Muscle of leg (tissue), 16 donors: ENCODE data around the gene SYNM. TPM values are rescaled to one million over a fixed set of nuclear protein-coding genes. Genes with fewer than 3 reads are reported as not detected.
"Not testable (repeated sequence)": the region's sequence is repeated elsewhere in the genome, so short reads cannot be mapped to it uniquely, and the experiment has no call there.

Experiments used
- DNase-seq: peaks from one replicate; pipeline ENCODE4 v3.0.0; 2013
- H3K27ac ChIP-seq: one replicate; pipeline ENCODE4 v1.5.1; 2013; ENCODE audit warnings: mild to moderate bottlenecking, low read length, control low read depth
- H3K27me3 ChIP-seq: one replicate; pipeline ENCODE4 v1.6.1; 2013; ENCODE audit warnings: low read length; ENCODE audit not compliant: control insufficient read depth, insufficient read depth
- H3K36me3 ChIP-seq: one replicate; pipeline ENCODE4 v1.6.1; 2013; ENCODE audit warnings: low read length; ENCODE audit not compliant: control insufficient read depth, insufficient read depth
- H3K4me1 ChIP-seq: one replicate; pipeline ENCODE4 v1.6.1; 2013; ENCODE audit warnings: low read length; ENCODE audit not compliant: control insufficient read depth, insufficient read depth
- H3K4me3 ChIP-seq: one replicate; pipeline ENCODE4 v1.5.1; 2013; ENCODE audit warnings: low read length, control low read depth
- H3K9me3 ChIP-seq: replicated peaks from 2 replicates; pipeline ENCODE4 v1.6.1; 2013; ENCODE audit warnings: low read depth, low read length; ENCODE audit not compliant: control insufficient read depth
- WGBS: methylation state at CpG from one replicate; pipeline ENCODE4 v1.1.5; 2013; ENCODE audit warnings: missing lambda C conversion rate; ENCODE audit not compliant: insufficient coverage; 5-methylcytosine and 5-hydroxymethylcytosine counted together
- long read RNA-seq, 11 donors: transcript quantifications; one replicate each; lab custom pipeline, GENCODE V29; 2026
- polyA plus RNA-seq, 8 donors: library from polyadenylated mRNA; unstranded; fragments of 120-200 nt; gene quantifications; one replicate each; pipeline versions ENCODE4 v1.2.1 to v1.2.3, GENCODE V29; 2013; ENCODE audit warnings: inconsistent platforms in 1 of 8, low replicate concordance in 1 of 8; ENCODE audit not compliant: insufficient read length in 8 of 8, insufficient read depth in 1 of 8
- total RNA-seq: library from RNA; stranded (reverse); fragments of 120-200 nt; gene quantifications from one replicate; pipeline ENCODE4 v1.2.4, GENCODE V29; 2013

Gene SYNM
- total RNA-seq = 43.8 TPM
- 10 to 100 TPM; 29.4 to 66.6 (median 50.9) TPM for polyA plus RNA-seq
- long read RNA-seq, donor 1, full-length matches to known transcripts = 7 of 12 reads
- long read RNA-seq, donor 1, partial matches to known transcripts = 5 of 12 reads
- long read RNA-seq, donor 1, other reads (novel, unspliced or antisense) = 0 of 12 reads
- long read RNA-seq, donor 2 = 0 reads
- long read RNA-seq, donor 3, full-length matches to known transcripts = 17 of 27 reads
- long read RNA-seq, donor 3, partial matches to known transcripts = 10 of 27 reads
- long read RNA-seq, donor 3, other reads (novel, unspliced or antisense) = 0 of 27 reads
- long read RNA-seq, donor 4, full-length matches to known transcripts = 19 of 40 reads
- long read RNA-seq, donor 4, partial matches to known transcripts = 21 of 40 reads
- long read RNA-seq, donor 4, other reads (novel, unspliced or antisense) = 0 of 40 reads
- long read RNA-seq, donor 5, full-length matches to known transcripts = 10 of 16 reads
- long read RNA-seq, donor 5, partial matches to known transcripts = 6 of 16 reads
- long read RNA-seq, donor 5, other reads (novel, unspliced or antisense) = 0 of 16 reads
- long read RNA-seq, donor 6, full-length matches to known transcripts = 16 of 22 reads
- long read RNA-seq, donor 6, partial matches to known transcripts = 6 of 22 reads
- long read RNA-seq, donor 6, other reads (novel, unspliced or antisense) = 0 of 22 reads
- long read RNA-seq, donor 7, full-length matches to known transcripts = 9 of 27 reads
- long read RNA-seq, donor 7, partial matches to known transcripts = 18 of 27 reads
- long read RNA-seq, donor 7, other reads (novel, unspliced or antisense) = 0 of 27 reads
- long read RNA-seq, donor 8, full-length matches to known transcripts = 2 of 2 reads
- long read RNA-seq, donor 8, partial matches to known transcripts = 0 of 2 reads
- long read RNA-seq, donor 8, other reads (novel, unspliced or antisense) = 0 of 2 reads
- long read RNA-seq, donor 9, full-length matches to known transcripts = 16 of 22 reads
- long read RNA-seq, donor 9, partial matches to known transcripts = 6 of 22 reads
- long read RNA-seq, donor 9, other reads (novel, unspliced or antisense) = 0 of 22 reads
- long read RNA-seq, donor 10, full-length matches to known transcripts = 8 of 17 reads
- long read RNA-seq, donor 10, partial matches to known transcripts = 9 of 17 reads
- long read RNA-seq, donor 10, other reads (novel, unspliced or antisense) = 0 of 17 reads
- long read RNA-seq, donor 11, full-length matches to known transcripts = 12 of 23 reads
- long read RNA-seq, donor 11, partial matches to known transcripts = 11 of 23 reads
- long read RNA-seq, donor 11, other reads (novel, unspliced or antisense) = 0 of 23 reads

GRCh38 chr15:99104788-99105513 is at the start of gene SYNM:
SYNM (plus strand) TSS chr15:99105080; CDS start chr15:99105200, 120 bp downstream.
- WGBS = under 1% methylated on average over 91 of the region's 91 CpGs
- H3K36me3 ChIP-seq = no peaks in the 10 kb centered on the region
- peak; percentile 88 for DNase-seq
- peaks cover 33% of the 10 kb centered on the region for H3K4me1 ChIP-seq
- peaks cover 36% of the 10 kb centered on the region for H3K27me3 ChIP-seq
- H3K27ac ChIP-seq = peak within 1 kb of the TSS; percentile 74
- peak within 1 kb of the TSS; percentile 50 for H3K4me3 ChIP-seq
- H3K9me3 ChIP-seq = no peaks in the 10 kb centered on the region

GRCh38 chr15:99055555-99056134 is 49.2 kb upstream of the SYNM start:
- no peaks in the 10 kb centered on the region for H3K9me3 ChIP-seq
- no peaks in the 10 kb centered on the region for H3K36me3 ChIP-seq
- no peak for DNase-seq
- no peak overlapping the region for H3K4me3 ChIP-seq
- no peak overlapping the region for H3K27ac ChIP-seq
- H3K4me1 ChIP-seq = peaks cover 20% of the 10 kb centered on the region
- H3K27me3 ChIP-seq = peaks cover 3% of the 10 kb centered on the region
- 83% methylated on average over 2 of the region's 6 CpGs for WGBS

GRCh38 chr15:99057020-99057419 is 47.9 kb upstream of the SYNM start:
- H3K36me3 ChIP-seq = no peaks in the 10 kb centered on the region
- H3K4me1 ChIP-seq = peaks cover 20% of the 10 kb centered on the region
- H3K27me3 ChIP-seq = peaks cover 3% of the 10 kb centered on the region
- H3K9me3 ChIP-seq = no peaks in the 10 kb centered on the region
- DNase-seq = no peak
- WGBS = 58% methylated on average over 3 of the region's 4 CpGs
- peak overlapping the region; percentile 62 for H3K27ac ChIP-seq
- H3K4me3 ChIP-seq = no peak overlapping the region

GRCh38 chr15:99057697-99058420 is 47.0 kb upstream of the SYNM start:
- Histone ChIP-seq H3K4me3 (no peak overlapping the region), H3K36me3 (no peaks in the 10 kb centered on the region), H3K4me1 (peaks cover 20% of the 10 kb centered on the region), H3K27me3 (peaks cover 3% of the 10 kb centered on the region), H3K9me3 (no peaks in the 10 kb centered on the region), H3K27ac (peak overlapping the region; percentile 74)
- 77% methylated on average over 18 of the region's 20 CpGs for WGBS
- no peak for DNase-seq

- WGBS = 58% methylated on average over 12 of the region's 27 CpGs
- no peak for DNase-seq
- Histone ChIP-seq H3K27ac (peak overlapping the region; percentile 74), H3K36me3 (no peaks in the 10 kb centered on the region), H3K9me3 (no peaks in the 10 kb centered on the region), H3K27me3 (peaks cover 3% of the 10 kb centered on the region), H3K4me3 (peak overlapping the region; percentile 44), H3K4me1 (peaks cover 20% of the 10 kb centered on the region)
Measured at GRCh38 chr15:99058421-99058870, 46.4 kb upstream of the SYNM start.

GRCh38 chr15:99059010-99059981 is 45.6 kb upstream of the SYNM start:
- WGBS = 3% methylated on average over 68 of the region's 86 CpGs
- no peaks in the 10 kb centered on the region for H3K9me3 ChIP-seq
- peak overlapping the region; percentile 51 for H3K4me3 ChIP-seq
- H3K27ac ChIP-seq = peak overlapping the region; percentile 82
- no peaks in the 10 kb centered on the region for H3K36me3 ChIP-seq
- peak; percentile 95 for DNase-seq
- peaks cover 3% of the 10 kb centered on the region for H3K27me3 ChIP-seq
- H3K4me1 ChIP-seq = peaks cover 20% of the 10 kb centered on the region

- H3K27ac ChIP-seq, H3K27me3 ChIP-seq, H3K4me3 ChIP-seq, H3K36me3 ChIP-seq, H3K9me3 ChIP-seq: not testable (repeated sequence)
- H3K4me1 ChIP-seq = peaks cover 20% of the 10 kb centered on the region
- DNase-seq = peak; percentile 52
- 98% methylated on average over 8 of the region's 18 CpGs for WGBS
Measured at GRCh38 chr15:99060186-99060585, 44.7 kb upstream of the SYNM start.

GRCh38 chr15:99062226-99062625 is 42.7 kb upstream of the SYNM start:
- WGBS = 70% methylated on average over 2 of the region's 5 CpGs
- Histone ChIP-seq H3K4me3 (no peak overlapping the region), H3K4me1 (peaks cover 17% of the 10 kb centered on the region), H3K36me3 (no peaks in the 10 kb centered on the region), H3K9me3 (no peaks in the 10 kb centered on the region), H3K27ac (no peak overlapping the region), H3K27me3 (peaks cover 3% of the 10 kb centered on the region)
- no peak for DNase-seq
